H1 (cell line): Measurements from ENCODE around the gene PRKAR2A. TPM values are rescaled to one million over a fixed set of nuclear protein-coding genes. Genes with fewer than 3 reads are reported as not detected.

Source experiments
- CTCF ChIA-PET: fragments of 300-600 bp; sonication (Branson Sonifier 250); formaldehyde crosslinking; loops from one replicate; lab custom pipeline; 2021; ENCODE audit not compliant: partially characterized antibody; lab: Charles Lee
- POLR2A ChIA-PET: fragments of 300-600 bp; sonication (Branson Sonifier 250); formaldehyde crosslinking; loops from one replicate; lab custom pipeline; 2021; ENCODE audit warnings: inconsistent platforms; ENCODE audit not compliant: partially characterized antibody; lab: Charles Lee
- DNase-seq, 2 experiments: peaks; one replicate each; pipeline versions ENCODE4 v3.0.0 to v3.0.0-alpha.2; 2010 to 2022; ENCODE audit warnings: low spot score in 2 of 2, low read depth in 1 of 2, mixed read lengths in 1 of 2
- FAIRE-seq: peaks from 2 replicates; lab custom pipeline; 2011; peaks lifted over from hg19 to GRCh38; lab: Jason Lieb, UNC
- H2AFZ ChIP-seq: 2 replicates; pipeline ENCODE4 v1.8.1; 2012; ENCODE audit warnings: low read length, inconsistent platforms
- H2AK5ac ChIP-seq: 2 replicates; pipeline ENCODE4 v1.6.1; 2013; ENCODE audit warnings: low read depth, low read length
- H2BK120ac ChIP-seq: replicated peaks from 2 replicates; pipeline ENCODE3; 2013; ENCODE audit warnings: low read depth, low read length, inconsistent platforms
- H2BK12ac ChIP-seq: 2 replicates; pipeline ENCODE4 v1.6.1; 2013; ENCODE audit warnings: low read depth, low read length
- H2BK15ac ChIP-seq: 2 replicates; pipeline ENCODE4 v1.6.1; 2013; ENCODE audit warnings: low read length
- H2BK20ac ChIP-seq: 2 replicates; pipeline ENCODE4 v1.6.1; 2013; ENCODE audit warnings: low read length
- H2BK5ac ChIP-seq: 2 replicates; pipeline ENCODE4 v1.6.1; 2013; ENCODE audit warnings: low read depth, low read length
- H3K14ac ChIP-seq: 2 replicates; pipeline ENCODE4 v1.6.1; 2013; ENCODE audit warnings: inconsistent platforms; ENCODE audit not compliant: insufficient read length
- H3K18ac ChIP-seq: 2 replicates; pipeline ENCODE4 v1.6.1; 2013; ENCODE audit warnings: low read length; ENCODE audit errors: extremely low read depth
- H3K23ac ChIP-seq: 2 replicates; pipeline ENCODE4 v1.6.1; 2013; ENCODE audit warnings: inconsistent platforms; ENCODE audit not compliant: insufficient read length
- H3K23me2 ChIP-seq: 2 replicates; pipeline ENCODE4 v1.6.1; 2013; ENCODE audit warnings: low read depth, low read length
- H3K27ac ChIP-seq: 2 replicates; pipeline ENCODE4 v1.6.1; 2011; ENCODE audit warnings: low read depth, low read length, inconsistent platforms
- H3K27me3 ChIP-seq, 4 experiments: replicated peaks in 1 of 4; 1 replicate in 1 of 4; 2 replicates in 3 of 4; pipeline versions ENCODE4 v1.6.1 to v1.8.1; 2011 to 2013; ENCODE audit warnings: low read length in 3 of 4, mild to moderate bottlenecking in 3 of 4, inconsistent platforms in 2 of 4, mixed read lengths in 2 of 4, moderate library complexity in 1 of 4; ENCODE audit not compliant: control insufficient read depth in 3 of 4, insufficient read depth in 3 of 4; ENCODE audit errors: extremely low read depth in 1 of 4
- H3K36me3 ChIP-seq, 4 experiments: 2 replicates each; pipeline versions ENCODE4 v1.6.1 to v1.8.1; 2011 to 2013; ENCODE audit warnings: mild to moderate bottlenecking in 4 of 4, low read length in 3 of 4, moderate library complexity in 2 of 4, control low read depth in 1 of 4, inconsistent platforms in 1 of 4; ENCODE audit not compliant: insufficient read depth in 4 of 4, control insufficient read depth in 2 of 4
- H3K4ac ChIP-seq: replicated peaks from 2 replicates; pipeline ENCODE3; 2013; ENCODE audit warnings: low read length, low read depth, mixed read lengths, inconsistent platforms; ENCODE audit not compliant: insufficient read length
- H3K4me1 ChIP-seq, 4 experiments: replicated peaks in 1 of 4; 1 replicate in 1 of 4; 2 replicates in 3 of 4; pipeline versions ENCODE4 v1.6.1 to v1.8.1; 2011 to 2013; ENCODE audit warnings: low read length in 3 of 4, inconsistent platforms in 2 of 4, mixed read lengths in 1 of 4; ENCODE audit not compliant: insufficient read depth in 4 of 4, control insufficient read depth in 3 of 4
- H3K4me2 ChIP-seq, 2 experiments: 2 replicates each; pipeline versions ENCODE4 v1.6.1 to v1.8.1; 2011 to 2013; ENCODE audit warnings: low read depth in 2 of 2, low read length in 2 of 2, control low read depth in 1 of 2, inconsistent platforms in 1 of 2, mild to moderate bottlenecking in 1 of 2; ENCODE audit not compliant: insufficient read depth in 1 of 2
- H3K4me3 ChIP-seq, 4 experiments: fragments of 200-600, 300-600 bp in 1 of 4; sonication (generic), shearing (Covaris generic), sonication (Bioruptor Twin) in 1 of 4; 2 replicates each; pipeline versions ENCODE4 v1.5.1 to v1.8.1; 2011 to 2016; ENCODE audit warnings: low read length in 4 of 4, low read depth in 3 of 4, control low read depth in 2 of 4, inconsistent platforms in 2 of 4, mild to moderate bottlenecking in 2 of 4, mixed read lengths in 1 of 4, moderate library complexity in 1 of 4; ENCODE audit not compliant: insufficient read depth in 2 of 4; ENCODE audit errors: extremely low read depth in 1 of 4
- H3K56ac ChIP-seq: replicated peaks from 2 replicates; pipeline ENCODE3; 2013; ENCODE audit warnings: low read depth, mild to moderate bottlenecking, mixed read lengths, low read length, inconsistent platforms; ENCODE audit not compliant: insufficient read length
- H3K79me1 ChIP-seq: 2 replicates; pipeline ENCODE4 v1.6.1; 2013; ENCODE audit warnings: low read depth, low read length, control low read depth
- H3K79me2 ChIP-seq, 2 experiments: 2 replicates each; pipeline versions ENCODE4 v1.6.1 to v1.8.1; 2012 to 2013; ENCODE audit warnings: low read length in 2 of 2, mild to moderate bottlenecking in 2 of 2, inconsistent platforms in 1 of 2; ENCODE audit not compliant: insufficient read depth in 2 of 2, control insufficient read depth in 1 of 2
- H3K9ac ChIP-seq, 4 experiments: replicated peaks in 1 of 4; 1 replicate in 1 of 4; 2 replicates in 3 of 4; pipeline versions ENCODE4 v1.6.1 to v1.8.1; 2011 to 2013; ENCODE audit warnings: low read depth in 3 of 4, low read length in 3 of 4, control low read depth in 2 of 4, mild to moderate bottlenecking in 2 of 4, moderate library complexity in 2 of 4, inconsistent platforms in 1 of 4; ENCODE audit errors: extremely low read depth in 1 of 4
- H3K9me3 ChIP-seq, 2 experiments: 2 replicates each; pipeline versions ENCODE4 v1.6.1 to v1.8.1; 2012 to 2013; ENCODE audit warnings: mild to moderate bottlenecking in 2 of 2, moderate library complexity in 2 of 2, control low read depth in 1 of 2, inconsistent platforms in 1 of 2, low read depth in 1 of 2, low read length in 1 of 2, mixed read lengths in 1 of 2; ENCODE audit not compliant: insufficient read depth in 2 of 2
- H4K20me1 ChIP-seq, 2 experiments: replicated peaks in 1 of 2; 2 replicates each; pipeline versions ENCODE3 to v1.8.1; 2011 to 2013; ENCODE audit warnings: inconsistent platforms in 2 of 2, low read length in 2 of 2, mild to moderate bottlenecking in 1 of 2; ENCODE audit not compliant: insufficient read depth in 2 of 2, control insufficient read depth in 1 of 2
- H4K5ac ChIP-seq: 2 replicates; pipeline ENCODE4 v1.6.1; 2013; ENCODE audit warnings: low read length, low read depth, mixed read lengths, inconsistent platforms; ENCODE audit not compliant: insufficient read length
- H4K8ac ChIP-seq: 2 replicates; pipeline ENCODE4 v1.8.0; 2013; ENCODE audit warnings: mild to moderate bottlenecking, moderate library complexity, low read length, inconsistent platforms; ENCODE audit not compliant: insufficient read depth; ENCODE audit errors: extremely low read depth
- H4K91ac ChIP-seq: replicated peaks from 2 replicates; pipeline ENCODE3; 2013; ENCODE audit warnings: low read length, mixed read lengths, inconsistent platforms; ENCODE audit not compliant: insufficient read length
- NRF1 ChIP-seq: IDR thresholded peaks from 2 replicates; pipeline ENCODE4 v1.6.1; 2011; ENCODE audit warnings: mild to moderate bottlenecking, low read depth, low read length, improper control_type of control experiment
- SAP30 ChIP-seq: fragments of 300-600 bp; sonication (generic); IDR thresholded peaks from 2 replicates; pipeline ENCODE4 v1.7.1; 2012; ENCODE audit warnings: low read length, moderate library complexity, mild to moderate bottlenecking, inconsistent platforms; ENCODE audit not compliant: insufficient read depth, insufficient replicate concordance
- polyA plus RNA-seq, 7 experiments: library from polyadenylated mRNA; depleted of rRNA in 3 of 7; stranded (reverse) in 5 of 7; unstranded in 2 of 7; fragments of >200 nt in 5 of 7; fragments of 200-250 nt in 2 of 7; gene quantifications; 1 replicate in 5 of 7; 2 replicates in 1 of 7; 4 replicates in 1 of 7; pipeline versions ENCODE4 v1.2.1 to v1.2.3, GENCODE V29; 2011 to 2013; ENCODE audit warnings: missing spikeins in 2 of 7, mixed read lengths in 2 of 7
- total RNA-seq: library from RNA; stranded (reverse); fragmentation: NEBNext Ultra II Directional; extraction: Animal tissue kit (Norgen Biotek cat#: 25700); gene quantifications from 2 replicates; pipeline ENCODE4 v1.2.1, GENCODE V29; 2021
- TF ChIP-seq, protein P1 (sequence below): IDR thresholded peaks from 2 replicates; pipeline ENCODE4 v1.6.1; 2012; ENCODE audit warnings: inconsistent platforms

The PRKAR2A gene
- total and polyA plus RNA-seq, 2 of the 8 experiments (the other 6 are each of a cell fraction or from before 2014, with no cell fraction given): 6.3 to 42.4 TPM

GRCh38 chr3:48885753-48886152 is 38.1 kb upstream of the PRKAR2A start:
- Histone ChIP-seq H3K79me2 (no peaks in the 10 kb centered on the region), H3K56ac (no peak overlapping the region), H4K20me1 (no peaks in the 10 kb centered on the region), H4K5ac (no peak overlapping the region), H3K23ac (no peak overlapping the region), H2BK15ac (no peak overlapping the region), H3K27ac (no peak overlapping the region), H3K18ac (no peak overlapping the region), H3K4me1 (no peaks in the 10 kb centered on the region), H2BK12ac (no peak overlapping the region), H3K4me2 (no peak overlapping the region), H2AFZ (no peak overlapping the region), H3K14ac (no peak overlapping the region), H4K8ac (no peak overlapping the region), H4K91ac (no peak overlapping the region), H3K79me1 (no peaks in the 10 kb centered on the region), H2BK120ac (no peak overlapping the region), H3K36me3 (no peaks in the 10 kb centered on the region), H3K9me3 (no peaks in the 10 kb centered on the region), H2AK5ac (no peak overlapping the region), H2BK20ac (no peak overlapping the region), H3K4me3 (no peak overlapping the region), H3K9ac (no peak overlapping the region), H2BK5ac (no peak overlapping the region), H3K23me2 (no peaks in the 10 kb centered on the region), H3K4ac (no peak overlapping the region), H3K27me3 (no peaks in the 10 kb centered on the region)
- ChIA-PET CTCF (interaction anchor here (0.6 to 2.0 kb wide), 3 partner anchors 9 to 33 kb away, joined by 3 to 6 read pairs (median 3); partner anchors contain the start of gene ARIH2), POLR2A (interaction anchor here (1.6 kb wide), 1 partner anchor 13 kb away, joined by 11 read pairs; the partner anchor contains the start of gene SLC25A20)
- TF ChIP-seq SAP30: no peak
- TF ChIP-seq, protein P1, sequence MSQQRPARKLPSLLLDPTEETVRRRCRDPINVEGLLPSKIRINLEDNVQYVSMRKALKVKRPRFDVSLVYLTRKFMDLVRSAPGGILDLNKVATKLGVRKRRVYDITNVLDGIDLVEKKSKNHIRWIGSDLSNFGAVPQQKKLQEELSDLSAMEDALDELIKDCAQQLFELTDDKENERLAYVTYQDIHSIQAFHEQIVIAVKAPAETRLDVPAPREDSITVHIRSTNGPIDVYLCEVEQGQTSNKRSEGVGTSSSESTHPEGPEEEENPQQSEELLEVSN: no peak
- TF ChIP-seq NRF1: no peak
- DNase-seq (no peak), FAIRE-seq (no peak)
